Measurements from ENCODE around the gene TESK2.
A peak's percentile ranks its signal among the peaks of the same experiment; 100 is the strongest.
"Not testable (repeated sequence)": the region's sequence is repeated elsewhere in the genome, so short reads cannot be mapped to it uniquely, and the experiment has no call there.

The TESK2 gene

GRCh38 chr1:45373573-45373972 is 117.4 kb downstream of the TESK2 start:
- DNase-seq: no peak

- DNase-seq: no peak
Measured at GRCh38 chr1:45370575-45370974, 120.4 kb downstream of the TESK2 start.

DNA sequence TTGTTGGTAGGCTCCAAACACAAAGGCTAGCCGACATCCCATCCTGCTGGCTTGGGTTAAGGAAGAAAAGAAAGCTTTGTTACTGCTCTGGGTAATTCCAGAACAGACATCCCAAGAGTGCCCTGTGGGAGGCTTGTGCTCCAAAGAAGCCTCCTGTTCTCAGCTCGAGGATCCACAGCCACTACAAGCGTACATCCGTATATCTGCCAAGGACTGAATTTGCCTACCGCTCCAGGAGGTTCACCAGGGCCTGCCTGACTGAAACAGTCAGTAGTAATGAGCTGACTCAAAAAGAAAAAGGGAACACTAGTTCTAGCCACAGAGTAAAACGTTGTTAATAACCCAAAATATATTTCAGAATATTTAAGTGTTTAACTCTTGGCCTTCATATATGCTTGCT is 125.9 kb downstream of the TESK2 start:
- no peak for DNase-seq

DNA sequence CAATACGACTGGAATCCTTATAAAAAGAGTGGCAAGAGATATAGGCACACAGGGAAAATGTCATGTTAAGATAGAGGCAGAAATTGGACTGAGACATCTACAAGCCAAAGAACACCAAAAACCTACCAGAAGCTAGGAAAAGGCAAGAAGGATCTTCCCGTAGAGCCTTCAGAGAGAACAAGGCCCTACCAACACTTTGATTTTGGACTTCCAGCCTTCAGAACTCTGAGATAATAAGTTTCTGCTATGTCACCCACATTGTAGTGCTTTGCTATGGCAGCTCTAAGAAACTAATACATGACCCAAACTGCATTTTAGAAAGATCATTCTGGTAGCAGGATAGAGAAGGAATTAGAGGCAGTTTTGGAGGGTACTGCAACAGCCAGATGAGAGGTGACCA is 126.7 kb downstream of the TESK2 start:
- no peak for DNase-seq

GRCh38 chr1:45360981-45361380 is 130.0 kb downstream of the TESK2 start:
- not testable (repeated sequence) for DNase-seq

DNA sequence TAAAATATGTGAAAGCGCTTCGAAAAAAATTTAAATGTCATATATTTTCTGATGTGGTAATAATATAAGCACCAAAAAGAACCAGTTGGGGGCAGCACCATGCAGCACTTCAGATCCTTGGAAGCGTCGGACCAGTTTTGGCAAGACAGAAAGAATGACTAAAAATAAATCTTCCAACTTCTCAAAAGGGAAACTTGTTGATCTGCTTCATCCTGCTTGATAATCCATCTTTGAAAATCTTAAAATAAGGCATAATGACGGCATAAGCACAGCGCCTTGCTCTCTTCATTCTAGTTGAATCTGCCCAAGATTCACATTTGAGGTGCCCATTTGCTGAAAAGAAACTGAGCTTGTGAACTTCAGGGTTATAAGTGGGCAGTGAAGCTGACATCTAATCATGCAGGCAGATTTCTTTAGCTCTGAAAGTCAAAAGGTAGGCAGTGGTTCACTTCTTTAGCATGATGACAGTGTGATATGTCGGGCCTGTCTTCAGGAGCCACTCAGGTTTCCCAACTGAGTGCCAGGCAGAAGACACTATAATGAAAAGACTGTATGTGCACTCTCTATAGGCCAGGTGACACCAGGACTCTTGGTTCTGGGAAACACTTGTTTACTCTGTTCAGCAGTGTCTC is 131.0 kb downstream of the TESK2 start:
- no peak for DNase-seq

- no peak for DNase-seq
Measured at GRCh38 chr1:45356186-45356585, 134.8 kb downstream of the TESK2 start.

DNA sequence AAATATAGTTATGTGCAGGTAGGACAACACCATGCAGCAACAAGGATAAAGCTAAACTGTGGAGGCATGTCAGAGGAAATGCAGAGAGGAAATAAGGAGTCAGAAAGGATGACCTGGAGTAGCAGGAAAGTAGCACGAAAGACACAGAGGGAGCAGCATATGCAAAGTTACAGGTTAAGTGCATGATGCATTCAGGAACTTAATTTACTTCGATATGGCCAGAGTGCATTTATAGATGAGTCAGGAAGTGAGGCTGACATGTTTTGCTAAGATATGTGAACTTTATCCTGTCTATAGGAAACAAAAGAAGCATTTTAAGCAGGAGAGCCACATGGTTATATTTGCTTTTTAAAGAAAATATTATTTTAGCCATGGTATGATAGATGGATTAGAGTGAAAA is 135.3 kb downstream of the TESK2 start:
- DNase-seq: no peak

GRCh38 chr1:45354838-45355237 is 136.1 kb downstream of the TESK2 start:
- DNase-seq: no peak

DNA sequence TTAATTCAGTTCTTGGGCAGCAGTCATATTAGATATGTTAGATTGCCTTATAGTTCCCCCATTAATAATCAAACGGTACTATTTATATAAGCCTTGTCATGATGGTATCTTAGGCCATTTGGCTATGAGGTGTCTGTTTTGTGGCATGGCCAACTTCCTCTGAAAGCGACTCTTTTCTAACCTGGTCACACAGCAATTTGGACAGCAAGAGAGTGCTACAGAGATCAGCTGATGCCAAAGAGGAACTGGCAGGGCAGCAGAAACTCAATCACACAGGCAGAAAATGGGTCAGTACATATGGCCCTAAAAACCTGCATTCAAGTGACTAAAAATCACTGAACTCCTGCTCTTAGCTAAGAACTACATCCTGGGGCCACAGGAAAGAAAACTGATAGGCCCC is 137.3 kb downstream of the TESK2 start:
- no peak for DNase-seq

DNA sequence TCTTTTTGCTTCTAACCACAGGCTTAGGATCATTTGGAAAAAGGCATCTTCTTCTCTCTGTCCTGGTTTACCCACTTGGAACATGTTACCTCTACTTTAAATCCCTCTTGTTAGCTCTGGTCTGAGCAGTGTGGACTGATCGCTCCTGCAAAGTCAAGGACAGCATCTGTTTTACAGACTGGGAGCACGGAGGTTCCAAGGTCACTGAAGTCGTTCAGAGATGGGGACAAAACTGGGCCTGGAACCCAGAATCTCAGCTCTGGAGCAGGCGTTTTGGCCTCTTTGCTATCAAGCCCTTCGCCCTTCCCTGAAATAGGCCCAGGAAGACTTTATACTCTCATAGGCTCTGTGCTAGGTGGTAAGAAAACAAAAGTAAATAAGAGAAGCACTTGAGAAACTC is 139.5 kb downstream of the TESK2 start:
- DNase-seq: no peak

DNA sequence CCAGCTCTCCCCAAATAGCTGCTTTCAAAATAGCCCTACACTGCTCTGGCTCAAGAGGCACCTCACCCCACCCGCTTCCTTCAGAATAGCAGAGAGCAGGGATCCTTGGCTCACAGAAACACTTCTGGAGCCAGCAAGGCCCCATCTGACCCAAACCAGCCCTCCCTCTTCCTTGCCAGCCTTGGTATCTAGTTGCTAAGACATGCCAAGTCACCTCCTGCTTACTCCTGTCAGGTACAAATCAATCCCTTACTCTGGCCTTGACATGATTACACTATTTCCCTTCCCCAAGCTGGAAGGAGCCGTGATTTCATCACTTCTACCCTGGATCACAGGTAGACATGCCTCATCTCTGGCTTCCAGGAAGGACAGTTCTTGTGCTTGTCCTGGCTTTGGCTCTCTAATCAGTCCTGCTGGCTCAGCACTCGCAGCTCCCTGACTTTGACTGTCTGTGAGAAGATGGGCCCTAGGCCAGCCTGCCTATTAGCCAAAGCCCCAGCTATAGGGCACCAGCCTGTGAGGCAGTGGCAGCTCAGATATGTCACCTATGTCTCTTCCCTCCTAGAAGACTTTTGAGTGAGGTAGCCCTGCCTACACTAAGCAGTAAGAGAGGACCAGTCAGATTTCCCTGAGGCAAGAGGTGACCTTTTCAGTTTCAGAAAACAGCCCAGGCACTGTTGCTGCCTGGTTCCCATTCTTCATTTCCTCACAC is 141.8 kb downstream of the TESK2 start:
- DNase-seq: no peak

DNA sequence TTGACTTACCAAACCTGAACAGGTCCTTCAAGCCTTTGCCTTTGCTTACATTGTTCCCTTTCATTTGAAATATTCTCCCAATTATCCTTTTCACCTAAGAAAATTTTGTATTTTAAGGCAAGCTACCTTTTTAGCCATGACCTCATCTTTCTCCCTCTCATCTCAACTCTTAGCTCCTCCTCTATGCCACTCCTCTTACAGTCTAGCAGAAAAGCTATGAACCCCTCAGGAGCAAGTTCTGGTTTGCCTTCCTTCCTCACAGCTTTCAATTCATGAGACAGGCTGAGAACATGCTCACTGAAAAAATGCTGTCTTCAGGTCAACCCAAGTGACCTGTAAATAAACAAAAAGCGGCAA is 142.4 kb downstream of the TESK2 start:
- DNase-seq: no peak

GRCh38 chr1:45348020-45348419 is 142.9 kb downstream of the TESK2 start:
- no peak for DNase-seq

DNA sequence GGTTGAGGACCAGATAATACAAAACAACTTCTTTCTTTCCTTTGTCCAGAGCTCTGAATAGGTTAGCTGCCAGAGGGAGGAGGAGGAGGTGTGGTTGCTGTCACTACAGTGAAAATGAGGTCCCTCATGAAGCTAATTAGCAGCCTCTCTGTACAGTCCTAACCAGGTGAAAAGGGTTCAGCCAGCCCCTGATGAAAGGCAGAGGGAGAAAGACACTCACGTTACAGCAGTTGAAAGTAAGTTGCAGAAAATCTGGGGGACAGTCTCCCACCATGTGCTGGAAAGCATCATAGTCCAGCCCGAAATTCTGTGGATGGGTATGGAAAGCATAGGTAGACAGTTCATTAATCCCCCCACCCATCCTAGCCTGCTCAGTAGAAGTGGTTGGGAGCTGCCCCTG is 144.5 kb downstream of the TESK2 start:
- DNase-seq: no peak

DNA sequence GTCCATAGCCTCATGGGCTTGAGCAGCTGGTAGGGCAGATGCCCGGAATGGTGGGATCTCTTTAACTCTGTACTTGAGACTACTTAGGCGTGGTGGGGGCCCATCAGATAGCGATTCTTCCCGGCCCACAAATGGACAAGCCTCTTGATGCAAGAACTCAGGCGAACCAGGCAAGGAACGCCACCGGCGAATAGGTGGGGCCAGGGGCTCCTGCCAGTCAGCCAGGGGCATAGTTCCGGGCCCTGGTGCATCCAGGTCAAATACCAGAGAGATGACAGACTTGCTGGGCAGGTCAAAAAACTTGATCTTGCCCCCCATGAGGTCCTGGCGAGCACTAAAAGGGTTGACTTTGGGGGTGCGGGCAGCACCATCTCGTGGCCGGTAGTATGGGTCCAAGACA is 145.9 kb downstream of the TESK2 start:
- no peak for DNase-seq

- no peak for DNase-seq
Measured at GRCh38 chr1:45344499-45344898, 146.5 kb downstream of the TESK2 start.

- DNase-seq: no peak
Measured at GRCh38 chr1:45340816-45341466, 150.0 kb downstream of the TESK2 start.

GRCh38 chr1:45339789-45340558 is 151.0 kb downstream of the TESK2 start, which contains the start of the genes MUTYH and TOE1:
Gene MUTYH, minus strand, starts transcription at chr1:45340440. Its CDS starts 5,935 bp downstream, at chr1:45334505.
Gene TOE1, plus strand, starts transcription at chr1:45340170. Its CDS starts 83 bp downstream, at chr1:45340253.
- DNase-seq: peak; percentile 89

DNA sequence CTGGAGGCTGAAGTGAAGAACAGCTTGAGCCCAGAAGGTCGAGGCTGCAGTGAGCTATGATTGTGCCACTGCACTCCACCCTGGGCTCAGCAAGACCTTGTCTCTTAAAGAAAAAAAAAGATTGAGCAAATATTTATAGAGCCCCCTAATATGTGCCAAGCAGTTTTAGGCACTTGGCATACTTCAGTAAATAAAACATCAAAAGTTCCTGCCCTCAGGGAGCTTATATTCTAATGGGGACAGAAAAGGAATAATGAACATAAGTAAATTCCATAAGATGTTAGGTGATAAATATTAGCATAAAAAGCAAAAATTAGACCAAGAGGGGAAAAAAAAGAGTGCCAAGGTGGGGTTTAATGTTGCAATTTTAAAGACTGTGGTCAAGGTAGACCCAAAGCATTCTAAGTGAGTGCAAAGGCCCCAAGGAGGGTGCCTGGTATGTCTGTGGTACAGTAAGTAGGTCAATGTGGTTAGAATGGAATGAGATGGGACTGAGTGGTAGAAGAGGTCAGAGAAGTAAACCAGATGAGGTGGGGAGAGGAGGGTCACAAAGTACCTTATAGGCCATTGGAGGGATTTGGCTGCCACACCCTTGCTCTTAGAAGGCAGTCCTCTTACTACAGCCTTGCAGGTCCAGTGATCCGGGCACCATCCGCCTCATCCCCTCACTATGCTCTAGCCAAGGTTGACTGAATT is 153.2 kb downstream of the TESK2 start:
- no peak for DNase-seq

GRCh38 chr1:45335855-45336324 is 155.1 kb downstream of the TESK2 start:
- DNase-seq: no peak
